ENCODE measurements around the gene CKAP5. TPM values are rescaled to one million over a fixed set of nuclear protein-coding genes. Genes with fewer than 3 reads are reported as not detected.
"Not testable (repeated sequence)": the region's sequence is repeated elsewhere in the genome, so short reads cannot be mapped to it uniquely, and the experiment has no call there.

The CKAP5 gene
- total RNA-seq, 4 donors from 2014 or later: 39.8 to 46.9 (median 43.4) TPM

GRCh38 chr11:46719543-46720218 lies 126.4 kb downstream of the CKAP5 start:
- WGBS, 2 donors (ENCODE audit: low coverage in 1 of 2): no CpG with 5 or more reads among the region's 25 CpGs
- no peaks in the 10 kb centered on the region for H3K9me3 ChIP-seq
- no peak for ATAC-seq
- no peak overlapping the region for H3K4me3 ChIP-seq
- H3K36me3 ChIP-seq: no peaks in the 10 kb centered on the region
- H3K4me1 ChIP-seq: no peaks in the 10 kb centered on the region
- no peaks in the 10 kb centered on the region for H3K27me3 ChIP-seq
- TF ChIP-seq POLR2AphosphoS5 (IDR thresholded peaks at IDR 0.05) (no peak), POLR2A (IDR thresholded peaks at IDR 0.05) (no peak), EP300 (IDR thresholded peaks at IDR 0.05) (no peak), CTCF (IDR thresholded peaks at IDR 0.05) (no peak)
- no peak overlapping the region for H3K27ac ChIP-seq

GRCh38 chr11:46719048-46719542 lies 127.0 kb downstream of the CKAP5 start, which contains the start of gene F2:
F2 (plus strand) TSS chr11:46719213; CDS start chr11:46719236, 23 bp downstream.
- Histone ChIP-seq H3K4me1 (no peaks in the 10 kb centered on the region), H3K27me3 (no peaks in the 10 kb centered on the region), H3K4me3 (no peak within 1 kb of the TSS), H3K36me3 (no peaks in the 10 kb centered on the region), H3K9me3 (no peaks in the 10 kb centered on the region), H3K27ac (no peak within 1 kb of the TSS)
- TF ChIP-seq EP300 (IDR thresholded peaks at IDR 0.05) (no peak), POLR2AphosphoS5 (IDR thresholded peaks at IDR 0.05) (no peak), CTCF (IDR thresholded peaks at IDR 0.05) (no peak), POLR2A (IDR thresholded peaks at IDR 0.05) (no peak)
- no peak for ATAC-seq
- WGBS, 2 donors (ENCODE audit: low coverage in 1 of 2): 61 to 62% methylated on average over 3 to 4 of the region's 7 CpGs

- TF ChIP-seq POLR2AphosphoS5 (IDR thresholded peaks at IDR 0.05) (no peak), EP300 (IDR thresholded peaks at IDR 0.05) (no peak), CTCF (IDR thresholded peaks at IDR 0.05) (no peak), POLR2A (IDR thresholded peaks at IDR 0.05) (no peak)
- 87% methylated on average over 3 of the region's 11 CpGs; no CpG with 5 or more reads in 1 of the 2 donors for WGBS, 2 donors (ENCODE audit: low coverage in 1 of 2)
- no peaks in the 10 kb centered on the region for H3K36me3 ChIP-seq
- H3K27me3 ChIP-seq: no peaks in the 10 kb centered on the region
- no peak overlapping the region for H3K27ac ChIP-seq
- ATAC-seq: no peak
- no peak overlapping the region for H3K4me3 ChIP-seq
- H3K9me3 ChIP-seq: no peaks in the 10 kb centered on the region
- no peaks in the 10 kb centered on the region for H3K4me1 ChIP-seq
These were observed 127.7 kb downstream of the CKAP5 start for GRCh38 chr11:46718155-46719019.

GRCh38 chr11:46717825-46718154 lies 128.3 kb downstream of the CKAP5 start:
- H3K36me3 ChIP-seq, ATAC-seq, H3K27me3 ChIP-seq, H3K27ac ChIP-seq, H3K4me1 ChIP-seq, H3K9me3 ChIP-seq, H3K4me3 ChIP-seq: not testable (repeated sequence)
- 75% methylated on average over 2 of the region's 2 CpGs; no CpG with 5 or more reads in 1 of the 2 donors for WGBS, 2 donors (ENCODE audit: low coverage in 1 of 2)

- H3K4me1 ChIP-seq: peaks cover 0 to 15% (median 0%) of the 10 kb centered on the region in 3 donors
- no peak overlapping the region for H3K4me3 ChIP-seq
- H3K9me3 ChIP-seq: no peaks in the 10 kb centered on the region
- TF ChIP-seq EP300 (IDR thresholded peaks at IDR 0.05) (no peak), POLR2A (IDR thresholded peaks at IDR 0.05) (no peak), CTCF (IDR thresholded peaks at IDR 0.05) (no peak)
- peaks cover 0 to 5% of the 10 kb centered on the region in 2 donors for H3K36me3 ChIP-seq
- H3K27me3 ChIP-seq: no peaks in the 10 kb centered on the region
- no peak overlapping the region for H3K27ac ChIP-seq
- ATAC-seq: no peak
- WGBS, 2 donors (ENCODE audit: low coverage in 1 of 2): 88 to 90% methylated on average over 3 to 4 of the region's 7 CpGs
These were observed 133.1 kb downstream of the CKAP5 start for GRCh38 chr11:46712874-46713576.

Measured in gastroesophageal sphincter (tissue), 4 donors.